ENCODE data around the gene MDM2. TPM values are rescaled to one million over a fixed set of nuclear protein-coding genes. Genes with fewer than 3 reads are reported as not detected.
"Not testable (repeated sequence)": the region's sequence is repeated elsewhere in the genome, so short reads cannot be mapped to it uniquely, and the experiment has no call there.

MDM2 gene
- total and polyA plus RNA-seq, 2 donors (not counting 1 experiment from before 2014, with no cell fraction given): 6.1 to 78.7 TPM

DNA sequence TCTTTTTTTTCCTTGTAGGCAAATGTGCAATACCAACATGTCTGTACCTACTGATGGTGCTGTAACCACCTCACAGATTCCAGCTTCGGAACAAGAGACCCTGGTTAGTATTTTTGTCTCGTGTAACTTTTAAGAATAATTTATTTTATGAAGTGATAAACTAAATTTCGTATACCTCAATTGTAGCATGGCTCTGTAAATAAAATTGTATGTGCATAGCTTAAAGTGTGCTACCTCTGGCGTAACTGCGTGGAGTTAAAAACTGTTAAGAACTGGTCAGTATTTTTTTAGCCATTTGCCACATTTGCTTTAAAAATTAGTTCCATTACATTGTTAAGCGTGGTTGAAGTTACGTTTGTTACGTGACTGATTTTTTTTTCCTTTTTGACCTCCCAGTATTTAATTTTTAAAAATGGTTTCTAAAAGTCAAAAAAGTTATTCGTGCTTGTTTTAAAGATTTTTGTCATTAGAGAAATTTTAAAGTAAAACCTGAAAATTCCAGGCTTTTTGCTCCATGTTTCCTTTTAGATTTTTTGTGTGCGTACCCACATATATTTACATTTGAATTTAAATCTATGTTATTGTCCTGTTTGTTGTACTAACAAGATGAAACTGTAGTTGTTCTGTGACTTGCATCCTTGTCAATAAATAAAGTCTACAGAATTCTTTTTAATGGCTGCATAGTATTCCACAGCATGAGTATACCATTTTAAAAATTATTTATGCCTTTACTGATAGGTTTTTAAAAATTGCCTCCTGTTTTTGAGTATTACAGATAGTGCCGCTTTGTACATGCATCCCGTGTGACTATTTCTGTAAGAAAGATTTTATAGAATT, 1.4 kb downstream of the MDM2 start:
- Histone ChIP-seq H2AFZ (ENCODE audit: insufficient read depth, low read depth, low read length, poor library complexity, severe bottlenecking) (peak overlapping the region; percentile 92), H3K4me2 (replicated peaks; ENCODE audit: low read depth, low read length, poor library complexity, severe bottlenecking) (peak overlapping the region; percentile 85), H3K36me3 (replicated peaks in 1 of 2; ENCODE audit: control extremely low read depth in 1 of 2, control insufficient read depth in 1 of 2, extremely low read depth in 1 of 2, insufficient read depth in 2 of 2, low read length in 1 of 2) (peaks cover 5 to 23% of the 10 kb centered on the region in 2 experiments), H3K4me3 (ENCODE audit: control extremely low read depth in 1 of 5, extremely low read depth in 1 of 5, insufficient read depth in 1 of 5, low read depth in 2 of 5, low read length in 4 of 5) (peak overlapping the region; percentile 65 to 95 (median 84)), H3K79me2 (ENCODE audit: control insufficient read depth, insufficient read depth, low read length) (peaks cover 25% of the 10 kb centered on the region), H3K9ac (ENCODE audit: low read length) (peak overlapping the region; percentile 90), H3K4me1 (ENCODE audit: control insufficient read depth in 2 of 2, insufficient read depth in 2 of 2, low read length in 2 of 2) (peaks cover 11% of the 10 kb centered on the region in 2 donors), H3K27me3 (replicated peaks in 1 of 4; ENCODE audit: control extremely low read depth in 1 of 4, control insufficient read depth in 3 of 4, insufficient read depth in 4 of 4, low read length in 3 of 4) (no peaks in the 10 kb centered on the region), H4K20me1 (ENCODE audit: control insufficient read depth, insufficient read depth, low read length, poor library complexity, severe bottlenecking) (peaks cover 10% of the 10 kb centered on the region), H3K9me3 (ENCODE audit: control extremely low read depth in 1 of 3, control insufficient read depth in 2 of 3, insufficient read depth in 1 of 3, low read length in 2 of 3) (no peaks in the 10 kb centered on the region), H3K27ac (ENCODE audit: low read length in 2 of 2) (peak overlapping the region; percentile 92 to 95)
- POLR2A ChIA-PET: interaction anchor here (0.5 to 2.6 kb wide), 4 partner anchors 39 to 449 kb away, joined by 3 to 29 read pairs (median 5); partner anchors contain the start of gene SLC35E3
- Mint-ChIP-seq H3K4me1 (peaks cover 21% of the 10 kb centered on the region), H3K27ac (peak overlapping the region; percentile 99), H3K9me3 (ENCODE audit: insufficient read depth) (no peaks in the 10 kb centered on the region), H3K27me3 (no peaks in the 10 kb centered on the region), H3K4me3 (peak overlapping the region; percentile 97)
- no peak for DNase-seq
- no peak for ATAC-seq (ENCODE audit: low read depth)
- TF ChIP-seq EZH2 (IDR thresholded peaks at IDR 0.05; ENCODE audit: borderline replicate concordance, insufficient read depth, low read depth, low read length, poor library complexity, severe bottlenecking): no peak
- TF ChIP-seq, protein P1, sequence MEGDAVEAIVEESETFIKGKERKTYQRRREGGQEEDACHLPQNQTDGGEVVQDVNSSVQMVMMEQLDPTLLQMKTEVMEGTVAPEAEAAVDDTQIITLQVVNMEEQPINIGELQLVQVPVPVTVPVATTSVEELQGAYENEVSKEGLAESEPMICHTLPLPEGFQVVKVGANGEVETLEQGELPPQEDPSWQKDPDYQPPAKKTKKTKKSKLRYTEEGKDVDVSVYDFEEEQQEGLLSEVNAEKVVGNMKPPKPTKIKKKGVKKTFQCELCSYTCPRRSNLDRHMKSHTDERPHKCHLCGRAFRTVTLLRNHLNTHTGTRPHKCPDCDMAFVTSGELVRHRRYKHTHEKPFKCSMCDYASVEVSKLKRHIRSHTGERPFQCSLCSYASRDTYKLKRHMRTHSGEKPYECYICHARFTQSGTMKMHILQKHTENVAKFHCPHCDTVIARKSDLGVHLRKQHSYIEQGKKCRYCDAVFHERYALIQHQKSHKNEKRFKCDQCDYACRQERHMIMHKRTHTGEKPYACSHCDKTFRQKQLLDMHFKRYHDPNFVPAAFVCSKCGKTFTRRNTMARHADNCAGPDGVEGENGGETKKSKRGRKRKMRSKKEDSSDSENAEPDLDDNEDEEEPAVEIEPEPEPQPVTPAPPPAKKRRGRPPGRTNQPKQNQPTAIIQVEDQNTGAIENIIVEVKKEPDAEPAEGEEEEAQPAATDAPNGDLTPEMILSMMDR (IDR thresholded peaks at IDR 0.05): no peak
- intact Hi-C loops (cut with micrococcal nuclease): loop anchor here (2.0 to 10.0 kb wide), 4 partner anchors 451 to 1162 kb away; partner anchors contain the start of genes DYRK2 and IL26
- CTCF ChIA-PET: interaction anchor here (1.2 to 2.1 kb wide), 4 partner anchors 10 to 197 kb away, joined by 3 to 16 read pairs (median 4); partner anchors contain the start of gene SLC35E3
- 83% methylated on average over 4 of the region's 12 CpGs for WGBS (ENCODE audit: insufficient coverage)

DNA sequence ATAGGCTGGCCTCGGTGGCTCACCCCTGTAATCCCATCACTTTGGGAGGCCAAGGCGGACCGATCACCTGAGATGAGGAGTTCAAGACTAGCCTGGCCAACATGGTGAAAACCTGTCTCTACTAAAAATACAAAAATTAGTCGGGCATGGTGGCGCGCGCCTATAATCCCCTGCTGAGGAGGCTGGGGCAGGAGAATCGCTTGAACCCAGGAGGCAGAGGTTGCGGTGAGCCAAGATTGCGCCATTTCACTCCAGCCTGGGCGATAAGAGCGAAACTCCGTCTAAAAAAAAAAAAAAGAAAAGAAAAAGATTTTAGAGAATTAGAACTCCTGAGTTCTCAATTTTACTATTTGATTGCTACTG, 2.0 kb downstream of the MDM2 start:
- peaks cover 25% of the 10 kb centered on the region for H3K79me2 ChIP-seq (ENCODE audit: control insufficient read depth, insufficient read depth, low read length)
- CTCF ChIA-PET; H3K27me3 ChIP-seq (replicated peaks in 1 of 4; ENCODE audit: control extremely low read depth in 1 of 4, control insufficient read depth in 3 of 4, insufficient read depth in 4 of 4, low read length in 3 of 4); H3K27me3 Mint-ChIP-seq; H3K9ac ChIP-seq (ENCODE audit: low read length); DNase-seq; ATAC-seq (ENCODE audit: low read depth); H3K4me3 ChIP-seq (ENCODE audit: control extremely low read depth in 1 of 5, extremely low read depth in 1 of 5, insufficient read depth in 1 of 5, low read depth in 2 of 5, low read length in 4 of 5); H3K27ac Mint-ChIP-seq; H3K9me3 Mint-ChIP-seq (ENCODE audit: insufficient read depth); POLR2A ChIA-PET; H2AFZ ChIP-seq (ENCODE audit: insufficient read depth, low read depth, low read length, poor library complexity, severe bottlenecking); H3K4me2 ChIP-seq (replicated peaks; ENCODE audit: low read depth, low read length, poor library complexity, severe bottlenecking); H3K27ac ChIP-seq (ENCODE audit: low read length in 2 of 2); H3K9me3 ChIP-seq (ENCODE audit: control extremely low read depth in 1 of 3, control insufficient read depth in 2 of 3, insufficient read depth in 1 of 3, low read length in 2 of 3): not testable (repeated sequence)
- Mint-ChIP-seq H3K4me3 (peak overlapping the region; percentile 18), H3K4me1 (peaks cover 23% of the 10 kb centered on the region)
- H3K36me3 ChIP-seq (replicated peaks in 1 of 2; ENCODE audit: control extremely low read depth in 1 of 2, control insufficient read depth in 1 of 2, extremely low read depth in 1 of 2, insufficient read depth in 2 of 2, low read length in 1 of 2): peaks cover 7 to 29% of the 10 kb centered on the region in 2 experiments
- WGBS (ENCODE audit: insufficient coverage): 100% methylated on average over 5 of the region's 13 CpGs
- peaks cover 16% of the 10 kb centered on the region for H4K20me1 ChIP-seq (ENCODE audit: control insufficient read depth, insufficient read depth, low read length, poor library complexity, severe bottlenecking)
- intact Hi-C loops (cut with micrococcal nuclease): loop anchor here (10.0 kb wide), 1 partner anchor 555 kb away; no protein-coding TSS in a partner anchor
- peaks cover 11% of the 10 kb centered on the region in 2 donors for H3K4me1 ChIP-seq (ENCODE audit: control insufficient read depth in 2 of 2, insufficient read depth in 2 of 2, low read length in 2 of 2)

DNA sequence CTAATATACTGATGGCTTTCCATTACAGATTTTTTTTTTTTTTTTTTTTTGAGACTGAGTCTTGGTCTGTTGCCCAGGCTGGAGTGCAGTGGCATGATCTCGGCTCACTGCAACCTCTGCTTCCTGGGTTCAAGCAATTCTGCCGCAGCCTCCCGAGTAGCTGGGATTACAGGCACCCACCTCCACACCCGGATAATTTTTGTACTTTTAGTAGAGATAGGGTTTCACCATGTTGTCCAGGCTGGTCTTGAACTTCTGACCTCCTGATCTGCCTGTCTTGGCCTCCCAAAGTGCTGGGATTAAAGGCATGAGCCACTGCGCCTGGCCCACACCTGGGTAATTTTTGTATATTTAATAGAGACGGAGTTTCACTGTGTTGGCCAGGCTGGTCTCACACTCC, 3.6 kb downstream of the MDM2 start:
- Histone ChIP-seq H3K4me1 (ENCODE audit: control insufficient read depth in 2 of 2, insufficient read depth in 2 of 2, low read length in 2 of 2) (peaks cover 11% of the 10 kb centered on the region in 2 donors), H3K79me2 (ENCODE audit: control insufficient read depth, insufficient read depth, low read length) (peaks cover 33% of the 10 kb centered on the region), H3K36me3 (replicated peaks in 1 of 2; ENCODE audit: control extremely low read depth in 1 of 2, control insufficient read depth in 1 of 2, extremely low read depth in 1 of 2, insufficient read depth in 2 of 2, low read length in 1 of 2) (peaks cover 8 to 41% of the 10 kb centered on the region in 2 experiments), H4K20me1 (ENCODE audit: control insufficient read depth, insufficient read depth, low read length, poor library complexity, severe bottlenecking) (peaks cover 21% of the 10 kb centered on the region)
- peaks cover 27% of the 10 kb centered on the region for H3K4me1 Mint-ChIP-seq
- H2AFZ ChIP-seq (ENCODE audit: insufficient read depth, low read depth, low read length, poor library complexity, severe bottlenecking); DNase-seq; H3K9me3 ChIP-seq (ENCODE audit: control extremely low read depth in 1 of 3, control insufficient read depth in 2 of 3, insufficient read depth in 1 of 3, low read length in 2 of 3); H3K27me3 ChIP-seq (replicated peaks in 1 of 4; ENCODE audit: control extremely low read depth in 1 of 4, control insufficient read depth in 3 of 4, insufficient read depth in 4 of 4, low read length in 3 of 4); H3K27me3 Mint-ChIP-seq; H3K27ac ChIP-seq (ENCODE audit: low read length in 2 of 2); ATAC-seq (ENCODE audit: low read depth); H3K9ac ChIP-seq (ENCODE audit: low read length); H3K4me3 ChIP-seq (ENCODE audit: control extremely low read depth in 1 of 5, extremely low read depth in 1 of 5, insufficient read depth in 1 of 5, low read depth in 2 of 5, low read length in 4 of 5); H3K27ac Mint-ChIP-seq; H3K9me3 Mint-ChIP-seq (ENCODE audit: insufficient read depth); H3K4me2 ChIP-seq (replicated peaks; ENCODE audit: low read depth, low read length, poor library complexity, severe bottlenecking); H3K4me3 Mint-ChIP-seq: not testable (repeated sequence)
- POLR2A ChIA-PET: interaction anchor here (1.0 kb wide), 1 partner anchor 8 kb away, joined by 16 read pairs; no protein-coding TSS in a partner anchor
- CTCF ChIA-PET: interaction anchor here (1.2 to 1.4 kb wide), 2 partner anchors 13 to 66 kb away, joined by 4 read pairs; partner anchors contain the start of gene SLC35E3
- intact Hi-C loops (cut with micrococcal nuclease): loop anchor here (10.0 kb wide), 1 partner anchor 553 kb away; no protein-coding TSS in a partner anchor
- 100% methylated on average over 2 of the region's 6 CpGs for WGBS (ENCODE audit: insufficient coverage)
